Ovary (tissue), 3 donors: ENCODE results near the gene UNKL.

Experiments used
- POLR2A ChIP-seq: fragments of 450-650 bp; IDR thresholded peaks from one replicate; pipeline ENCODE4 v1.6.1; 2017; ENCODE audit warnings: antibody characterized with exemption, mild to moderate bottlenecking, moderate library complexity
- TF ChIP-seq, protein P1 (sequence below), 3 donors: fragments of 450-650 bp in 2 of 3; fragments of 200-600 bp in 1 of 3; IDR thresholded peaks; one replicate each; pipeline versions ENCODE4 v1.5.1 to v1.8.0; 2016 to 2022; ENCODE audit warnings: antibody characterized with exemption in 3 of 3, mild to moderate bottlenecking in 1 of 3
- donor health status: DM: no; HTN: no; CAD: no.

DNA sequence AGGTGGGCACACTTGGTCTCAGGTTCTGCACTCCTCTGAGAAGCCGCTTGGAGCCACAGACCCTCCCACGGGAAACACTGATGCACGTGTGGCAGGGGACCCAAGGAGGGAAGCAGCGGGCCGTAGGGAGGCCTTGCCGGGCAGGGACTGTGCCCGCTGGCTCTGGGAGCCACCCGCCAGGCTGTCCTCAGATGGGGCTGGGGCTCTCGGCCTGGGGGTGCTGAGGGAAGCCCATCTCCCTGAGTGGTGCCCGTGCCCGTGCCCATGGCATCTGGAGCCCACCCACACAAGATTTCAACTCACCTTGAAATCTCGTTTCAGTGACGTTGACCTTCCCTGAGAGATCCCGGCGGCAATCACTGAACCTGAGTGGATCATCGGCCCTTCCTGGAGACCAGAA is 42.4 kb upstream of the UNKL start:
- TF ChIP-seq, protein P1, sequence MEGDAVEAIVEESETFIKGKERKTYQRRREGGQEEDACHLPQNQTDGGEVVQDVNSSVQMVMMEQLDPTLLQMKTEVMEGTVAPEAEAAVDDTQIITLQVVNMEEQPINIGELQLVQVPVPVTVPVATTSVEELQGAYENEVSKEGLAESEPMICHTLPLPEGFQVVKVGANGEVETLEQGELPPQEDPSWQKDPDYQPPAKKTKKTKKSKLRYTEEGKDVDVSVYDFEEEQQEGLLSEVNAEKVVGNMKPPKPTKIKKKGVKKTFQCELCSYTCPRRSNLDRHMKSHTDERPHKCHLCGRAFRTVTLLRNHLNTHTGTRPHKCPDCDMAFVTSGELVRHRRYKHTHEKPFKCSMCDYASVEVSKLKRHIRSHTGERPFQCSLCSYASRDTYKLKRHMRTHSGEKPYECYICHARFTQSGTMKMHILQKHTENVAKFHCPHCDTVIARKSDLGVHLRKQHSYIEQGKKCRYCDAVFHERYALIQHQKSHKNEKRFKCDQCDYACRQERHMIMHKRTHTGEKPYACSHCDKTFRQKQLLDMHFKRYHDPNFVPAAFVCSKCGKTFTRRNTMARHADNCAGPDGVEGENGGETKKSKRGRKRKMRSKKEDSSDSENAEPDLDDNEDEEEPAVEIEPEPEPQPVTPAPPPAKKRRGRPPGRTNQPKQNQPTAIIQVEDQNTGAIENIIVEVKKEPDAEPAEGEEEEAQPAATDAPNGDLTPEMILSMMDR (IDR thresholded peaks at IDR 0.05) = no peak
- TF ChIP-seq POLR2A = no peak
